Activated T-helper 1 cell treated with Interleukin-2 at 50 U/mL for 16 hours (primary cell): ENCODE measurements around the gene ATAD2B.
"Not testable (repeated sequence)": the region's sequence is repeated elsewhere in the genome, so short reads cannot be mapped to it uniquely, and the experiment has no call there.

Experiments used
- DNase-seq: peaks from one replicate; pipeline ENCODE4 v3.0.0-alpha.2; 2020; ENCODE audit warnings: low read depth

ATAD2B gene

DNA sequence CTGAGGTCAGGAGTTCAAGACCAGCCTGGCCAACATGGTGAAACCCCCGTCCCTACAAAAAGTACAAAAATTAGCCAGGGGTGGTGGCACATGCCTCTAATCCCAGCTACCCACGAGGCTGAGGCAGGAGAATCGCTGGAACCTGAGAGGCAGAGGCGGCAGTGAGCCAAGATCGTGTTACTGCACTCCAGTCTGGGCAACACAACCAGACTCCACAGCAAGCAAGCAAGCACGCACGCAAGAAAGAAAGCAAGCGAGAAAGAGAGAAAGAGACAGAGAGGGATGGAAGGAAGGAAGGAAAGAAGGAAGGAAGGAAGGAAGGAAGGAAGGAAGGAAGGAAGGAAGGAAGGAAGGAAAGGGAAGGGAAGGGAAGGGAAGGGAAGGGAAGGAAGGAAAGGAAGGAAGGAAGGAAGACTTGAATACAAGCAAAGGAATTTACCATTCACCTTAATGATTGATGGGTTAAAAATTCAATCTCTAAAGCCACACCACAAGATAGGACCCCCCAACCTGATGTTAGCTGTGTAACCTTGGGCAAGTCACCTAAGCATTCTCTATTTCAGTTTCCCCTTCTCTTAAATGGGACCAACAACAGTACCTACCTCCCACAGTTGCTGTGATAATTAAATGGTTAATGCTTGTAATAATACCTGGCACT, 181.7 kb downstream of the ATAD2B start:
- no peak for DNase-seq

DNA sequence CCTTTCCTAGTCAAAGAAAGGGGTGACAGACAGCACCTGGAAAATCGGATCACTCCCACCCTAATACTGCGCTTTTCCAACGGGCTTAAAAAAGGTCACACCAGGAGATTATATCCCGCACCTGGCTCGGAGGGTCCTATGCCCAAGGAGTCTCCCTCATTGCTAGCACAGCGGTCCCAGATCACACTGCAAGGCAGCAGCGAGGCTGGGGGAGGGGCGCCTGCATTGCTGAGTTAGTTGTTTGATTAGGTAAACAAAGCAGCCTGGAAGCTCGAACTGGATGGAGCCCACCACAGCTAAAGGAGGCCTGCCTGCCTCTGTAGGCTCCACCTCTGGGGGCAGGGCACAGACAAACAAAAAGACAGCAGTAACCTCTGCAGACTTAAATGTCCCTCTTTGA, 190.1 kb downstream of the ATAD2B start:
- not testable (repeated sequence) for DNase-seq

DNA sequence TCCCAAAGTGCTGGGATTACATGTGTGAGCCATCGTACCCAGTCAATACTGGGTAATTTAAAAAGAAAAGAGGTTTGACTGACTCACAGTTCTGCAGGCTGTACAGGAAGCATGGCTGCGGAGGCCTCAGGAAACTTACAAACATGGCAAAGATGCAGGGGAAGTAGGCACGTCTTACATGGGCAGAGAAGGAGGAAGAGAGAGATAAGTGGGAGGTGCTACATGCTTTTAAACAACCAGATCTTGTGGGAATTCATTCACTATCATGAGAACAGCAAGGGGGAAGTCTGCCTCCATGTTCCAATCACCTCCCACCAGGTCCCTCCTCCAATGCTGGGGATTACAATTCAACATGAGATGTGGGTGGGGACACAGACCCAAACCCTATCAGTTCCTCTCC, 192.5 kb downstream of the ATAD2B start:
- no peak for DNase-seq

DNA sequence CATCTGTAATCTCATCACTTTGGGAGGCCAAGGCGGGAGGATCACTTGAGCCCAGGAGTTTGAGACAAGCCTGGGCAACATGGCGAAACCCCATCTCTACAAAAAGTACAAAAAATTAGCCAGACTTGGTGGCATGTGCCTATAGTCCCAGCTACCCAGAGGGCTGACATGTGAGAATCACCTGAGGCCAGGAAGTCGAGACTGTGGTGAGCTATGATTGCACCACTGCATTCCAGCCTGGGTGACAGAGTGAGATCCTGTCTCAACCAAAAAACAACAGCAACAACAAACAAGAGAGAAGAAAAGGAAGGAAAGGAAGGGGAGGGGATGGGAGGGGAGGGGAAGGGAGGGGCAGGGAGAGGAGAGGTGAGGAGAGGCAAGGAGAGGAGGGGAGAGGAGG, 203.9 kb downstream of the ATAD2B start:
- DNase-seq: not testable (repeated sequence)

DNA sequence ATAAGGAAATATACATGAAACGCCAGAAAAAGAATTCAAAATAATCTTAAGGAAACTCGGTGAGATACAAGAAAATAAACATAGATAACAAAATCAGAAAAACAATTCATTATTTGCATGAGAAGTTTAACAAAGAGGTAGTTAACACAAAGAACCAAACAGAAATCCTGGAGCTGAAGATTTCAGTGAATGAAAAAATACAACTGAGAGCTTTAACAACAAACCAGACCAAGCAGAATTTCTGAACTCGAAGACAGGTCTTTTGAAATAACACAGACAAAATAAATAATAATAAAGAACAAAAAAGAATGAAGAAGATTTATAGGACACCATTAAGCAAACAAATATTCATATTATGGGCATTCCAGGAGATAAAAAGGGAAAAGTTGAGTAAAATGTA, 204.7 kb downstream of the ATAD2B start:
- DNase-seq: no peak

DNA sequence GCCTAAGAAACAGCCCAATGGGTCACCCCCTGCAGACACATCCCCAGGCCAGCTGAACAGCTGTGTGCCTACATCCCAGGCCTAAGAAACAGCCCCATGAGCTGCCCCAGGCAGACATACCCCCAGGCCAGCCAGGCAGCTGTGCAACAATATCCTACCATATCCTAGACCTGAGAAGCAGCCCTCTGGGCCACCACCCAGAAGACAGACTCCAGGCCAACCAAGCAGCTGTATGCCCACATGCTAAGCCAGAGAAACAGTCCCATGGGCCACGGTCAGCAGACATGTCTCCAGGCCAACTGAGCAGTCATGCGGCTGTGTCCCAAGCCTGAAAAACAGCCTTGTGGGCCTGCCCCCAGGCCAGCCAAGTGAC, 205.5 kb downstream of the ATAD2B start:
- DNase-seq: no peak

DNA sequence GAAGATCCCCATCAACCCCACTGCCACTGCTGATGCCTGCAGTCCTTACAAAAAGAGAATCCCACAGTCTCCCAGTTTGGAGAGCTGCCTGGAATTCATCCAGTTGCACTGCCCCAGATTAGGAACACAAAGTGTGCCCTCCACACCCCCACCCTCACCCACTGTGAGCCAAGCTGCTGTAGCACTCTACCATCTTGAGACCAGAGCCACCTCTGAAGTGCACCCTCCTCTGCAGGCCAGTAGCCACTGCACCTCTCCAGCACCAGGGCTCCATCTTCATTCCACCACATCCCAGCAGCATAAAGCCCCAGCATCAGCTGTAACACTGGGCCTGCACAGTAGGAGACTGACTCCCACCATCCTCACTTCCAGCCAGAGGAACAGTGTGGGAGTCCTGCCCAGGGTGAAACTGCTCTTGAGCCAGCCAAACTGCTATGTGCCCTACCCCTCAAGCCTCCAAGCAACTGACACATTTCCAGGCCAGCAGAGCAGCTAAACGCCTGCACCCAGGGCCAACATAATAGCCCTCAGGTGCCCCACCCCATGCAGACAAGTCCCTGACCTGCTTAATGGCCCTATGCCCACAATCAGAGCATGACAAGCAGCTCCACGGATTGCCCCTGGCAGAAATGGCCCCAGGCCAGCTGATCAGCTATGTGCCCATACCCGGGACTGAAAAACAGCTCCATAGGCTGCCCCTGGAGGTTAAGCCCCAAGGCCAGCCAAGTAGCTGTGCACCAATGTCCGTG, 206.0 kb downstream of the ATAD2B start:
- no peak for DNase-seq

DNA sequence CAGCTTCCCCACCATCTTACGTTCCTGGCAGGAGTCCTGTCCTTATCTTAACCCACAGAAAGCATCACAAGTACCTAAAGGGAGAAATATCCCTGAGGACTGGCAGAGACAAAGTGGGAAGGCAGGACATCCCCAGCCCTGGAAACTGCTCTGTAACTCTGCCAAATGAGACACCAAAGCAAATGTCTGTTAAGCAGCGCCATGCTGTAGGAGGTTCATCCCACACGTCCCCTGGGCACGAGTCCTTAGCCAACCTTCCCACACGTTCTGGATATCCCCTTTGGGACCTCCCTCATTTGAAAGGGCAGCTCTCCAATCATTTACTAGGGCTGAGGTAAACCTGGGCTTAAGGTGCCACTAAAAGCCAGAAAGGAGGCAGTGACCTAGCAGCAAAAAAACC, 207.2 kb downstream of the ATAD2B start:
- DNase-seq: no peak

DNA sequence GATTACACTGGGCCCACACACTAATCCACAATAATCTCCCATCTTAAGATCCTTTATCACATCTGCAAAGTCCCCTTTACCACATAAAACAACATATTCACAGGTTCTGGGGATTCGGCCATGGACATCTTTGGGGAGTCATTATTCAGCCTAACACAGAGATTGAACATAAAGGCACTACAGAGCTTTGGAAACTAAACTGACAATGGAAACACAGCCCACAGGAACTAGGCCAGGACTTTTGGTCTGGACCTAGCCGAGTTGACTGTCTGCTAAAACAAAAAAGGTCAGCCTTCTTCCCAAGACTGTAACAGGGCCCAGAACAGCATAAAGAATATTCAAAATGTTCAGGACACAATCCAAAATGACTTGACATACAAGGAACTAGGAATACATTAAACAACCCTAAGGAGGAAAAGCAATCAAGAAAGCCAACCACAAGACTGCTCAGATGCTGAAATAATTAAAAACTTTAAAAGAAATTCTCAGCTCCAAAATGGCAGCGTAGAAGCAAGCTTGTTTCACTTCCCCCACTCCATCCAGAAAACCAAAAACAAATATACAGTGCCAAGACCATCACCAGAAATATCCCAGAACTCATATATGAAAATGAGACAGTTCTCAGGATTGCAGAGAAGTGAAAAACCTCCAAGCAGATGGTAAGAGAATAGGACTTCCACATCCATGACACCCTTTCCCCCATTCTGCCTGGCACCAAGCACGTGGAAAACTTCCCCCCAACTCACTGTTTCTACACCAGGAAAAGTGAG, 207.8 kb downstream of the ATAD2B start:
- no peak for DNase-seq

DNA sequence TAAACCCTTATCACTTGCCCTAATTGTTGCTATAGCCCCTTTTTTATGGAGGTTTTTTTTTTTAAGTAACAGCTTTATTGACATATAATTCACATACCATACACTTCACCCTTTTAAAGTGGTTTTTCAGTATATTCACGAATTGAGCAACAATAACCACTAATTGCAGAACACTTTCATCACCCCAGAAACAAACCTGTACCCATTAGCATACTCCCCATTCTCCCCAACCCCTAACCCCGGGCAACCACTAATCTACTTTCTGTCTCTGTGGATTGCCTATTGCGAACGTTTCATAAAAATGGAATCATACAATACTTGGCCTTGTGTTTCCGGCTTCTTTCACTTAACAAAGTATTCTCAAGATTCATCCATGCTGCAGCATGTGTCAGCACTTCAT, 213.6 kb downstream of the ATAD2B start:
- no peak for DNase-seq

DNA sequence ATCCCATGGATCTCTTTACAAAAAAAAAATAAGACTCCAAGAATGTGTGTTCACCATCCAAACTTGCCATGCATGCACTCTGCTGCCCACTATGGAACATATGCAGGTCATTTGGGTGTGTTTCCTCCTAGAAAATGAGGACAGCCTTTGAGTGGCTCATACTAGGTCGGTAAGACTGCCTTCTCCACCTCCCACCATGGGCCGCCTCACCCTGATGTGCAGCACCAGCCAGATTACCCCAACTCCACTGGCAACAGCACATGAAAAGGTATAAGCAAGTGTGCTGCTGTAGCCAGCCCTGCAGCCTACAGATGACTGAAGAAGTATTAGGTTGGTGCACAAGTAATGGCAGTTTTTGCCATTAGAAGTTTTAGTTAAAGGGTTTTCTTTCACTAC, 214.2 kb downstream of the ATAD2B start:
- no peak for DNase-seq

DNA sequence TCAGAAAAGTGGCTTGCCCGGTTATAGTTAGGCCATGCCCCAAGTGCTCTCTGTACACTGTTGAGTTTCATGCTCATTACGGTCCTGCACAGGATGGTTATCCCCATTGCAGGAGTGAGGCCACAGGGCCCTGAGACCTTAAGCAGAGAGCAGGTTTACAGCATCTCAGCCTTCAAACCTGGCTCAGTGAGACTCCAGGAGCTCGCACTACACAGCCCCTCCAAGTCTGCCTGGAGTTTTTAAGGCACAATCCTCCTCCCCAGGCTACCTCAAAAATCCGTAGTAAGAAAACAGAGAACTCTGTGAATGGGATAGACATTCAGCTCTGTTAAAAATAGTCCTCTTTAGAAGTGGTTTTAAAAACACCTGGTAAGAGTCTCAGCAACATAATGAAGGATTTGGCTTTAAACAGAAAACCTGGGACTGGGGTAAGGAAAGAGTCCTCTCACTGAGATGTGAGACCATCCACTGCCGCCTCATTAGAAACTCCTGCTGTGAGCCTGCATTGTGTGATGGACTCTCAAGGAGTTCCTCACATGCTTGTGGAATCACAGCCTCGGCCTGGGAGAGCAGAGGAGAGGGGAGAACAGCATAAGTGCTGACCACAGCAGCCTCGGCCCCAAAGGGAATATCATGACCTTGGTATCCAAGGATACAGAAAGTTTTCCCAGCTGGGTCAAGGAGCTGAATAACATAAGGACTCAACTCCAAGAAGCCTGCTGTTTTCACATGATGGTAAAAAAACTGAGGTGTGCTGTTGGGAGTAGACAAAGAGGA, 214.8 kb downstream of the ATAD2B start:
- DNase-seq: no peak

DNA sequence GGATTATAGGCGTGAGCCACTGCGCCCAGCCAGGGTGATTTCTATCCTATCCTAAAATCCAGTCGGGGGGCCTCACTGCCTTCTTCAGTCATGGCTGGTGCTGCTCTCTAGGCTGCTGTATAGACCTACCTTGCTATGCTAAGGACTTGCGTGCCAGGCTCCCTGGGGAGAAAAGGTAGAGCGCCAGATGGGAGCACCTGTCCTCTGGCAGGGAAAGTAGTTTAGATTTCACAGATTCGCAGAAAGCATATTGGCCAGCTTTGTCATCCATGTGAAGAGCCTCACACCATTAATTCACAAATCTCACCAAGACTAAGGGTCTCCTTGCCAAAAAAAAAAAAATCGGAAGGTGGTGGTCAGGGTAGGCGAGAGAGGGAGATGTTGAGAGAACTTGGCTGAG, 217.6 kb downstream of the ATAD2B start:
- DNase-seq: no peak

DNA sequence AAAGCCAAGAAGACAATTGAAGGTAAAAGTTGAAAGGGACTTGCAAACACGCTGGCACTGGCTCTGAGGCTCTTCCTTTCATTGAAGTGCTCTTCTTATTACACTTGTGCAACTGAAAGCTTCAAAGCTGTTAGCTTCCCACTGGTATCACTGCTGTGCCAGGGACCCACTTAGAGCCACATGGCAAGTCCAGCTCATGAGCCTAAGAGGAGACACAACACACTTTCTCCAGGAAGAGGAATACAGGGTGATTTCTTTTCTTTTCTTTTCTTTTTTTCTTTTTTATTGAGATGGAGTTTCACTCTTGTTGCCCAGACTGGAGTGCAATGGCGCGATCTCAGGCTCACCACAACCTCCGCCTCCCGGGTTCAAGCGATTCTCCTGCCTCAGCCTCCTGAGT, 218.2 kb downstream of the ATAD2B start:
- DNase-seq: no peak

DNA sequence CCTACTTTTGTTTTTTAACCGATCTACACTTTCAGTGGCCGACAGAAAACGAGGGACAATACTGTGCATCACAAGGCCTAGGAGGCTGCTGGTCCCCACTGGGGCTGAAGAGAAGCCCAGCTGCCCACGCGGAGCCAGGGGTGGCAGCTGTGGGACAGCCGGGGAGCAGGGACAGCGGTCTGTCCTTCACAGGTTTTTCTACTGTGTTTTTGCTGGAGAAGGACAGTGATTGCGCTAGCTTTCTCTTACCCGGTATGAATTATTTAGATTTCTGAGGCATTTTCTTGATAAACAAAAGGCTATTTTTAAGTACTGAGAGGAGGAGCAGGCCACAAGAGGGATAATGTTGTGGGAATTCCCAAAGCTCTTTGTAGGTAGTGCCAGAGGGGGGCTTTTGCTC, 219.8 kb downstream of the ATAD2B start:
- DNase-seq: no peak

DNA sequence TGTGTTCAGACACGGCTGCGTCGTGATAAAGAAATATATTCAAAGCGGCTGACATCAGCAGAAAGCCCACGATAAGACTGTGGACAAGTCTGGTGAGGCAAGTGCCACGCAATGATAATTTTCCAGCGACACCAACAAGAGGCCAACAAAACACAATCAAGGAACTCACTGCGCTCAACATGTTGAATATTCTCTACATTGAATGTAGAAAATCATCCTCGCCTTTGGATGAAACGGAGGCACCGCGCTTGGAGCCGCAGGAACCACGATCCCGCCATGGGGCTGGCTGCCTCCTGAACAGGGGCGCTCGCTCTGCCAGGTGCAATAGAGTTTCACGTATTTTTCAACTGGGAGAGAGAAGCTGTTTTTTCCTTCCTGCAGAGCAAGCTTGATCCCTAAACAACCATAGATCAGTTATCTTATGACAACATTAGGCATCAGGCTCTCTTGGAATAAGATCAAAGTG, 220.3 kb downstream of the ATAD2B start:
- no peak for DNase-seq

DNA sequence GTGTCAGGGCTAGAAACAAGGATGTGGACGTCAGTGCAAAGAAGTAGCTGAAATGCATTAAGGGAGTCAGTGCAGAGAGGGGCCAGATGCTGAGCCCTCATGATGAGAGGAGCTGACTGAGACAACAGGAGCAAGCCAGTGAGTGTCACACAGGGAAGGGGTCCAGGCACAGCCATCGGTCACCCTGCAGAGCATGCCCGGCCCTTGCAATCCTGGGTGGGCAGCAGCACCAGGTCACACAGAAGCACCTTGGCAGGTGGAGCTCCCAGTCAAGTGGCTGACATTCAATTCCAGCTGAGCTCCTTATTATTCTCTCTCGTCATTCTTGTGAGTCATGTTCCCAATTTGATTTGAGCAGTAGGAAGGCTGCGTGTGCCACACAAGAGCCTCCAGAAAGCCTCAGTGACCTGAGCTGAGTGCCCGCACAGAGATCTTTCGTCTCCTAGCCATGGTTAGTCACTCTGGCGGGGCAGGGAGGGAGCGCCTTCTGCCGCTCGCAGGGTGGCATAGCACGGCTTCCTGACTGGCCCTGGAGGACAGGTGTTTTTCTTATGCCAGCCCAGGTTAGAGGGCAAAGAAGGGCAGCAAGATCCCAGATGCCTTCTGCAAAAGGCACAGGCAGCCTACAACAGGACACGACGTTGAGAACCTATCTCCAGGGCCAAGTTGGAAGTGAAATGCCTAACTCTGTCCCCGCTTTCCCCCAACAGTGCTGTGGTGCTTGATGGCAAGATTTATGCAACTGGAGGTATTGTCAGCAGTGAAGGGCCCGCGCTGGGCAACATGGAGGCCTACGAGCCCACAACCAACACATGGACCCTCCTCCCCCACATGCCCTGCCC, 220.9 kb downstream of the ATAD2B start:
- DNase-seq: no peak

DNA sequence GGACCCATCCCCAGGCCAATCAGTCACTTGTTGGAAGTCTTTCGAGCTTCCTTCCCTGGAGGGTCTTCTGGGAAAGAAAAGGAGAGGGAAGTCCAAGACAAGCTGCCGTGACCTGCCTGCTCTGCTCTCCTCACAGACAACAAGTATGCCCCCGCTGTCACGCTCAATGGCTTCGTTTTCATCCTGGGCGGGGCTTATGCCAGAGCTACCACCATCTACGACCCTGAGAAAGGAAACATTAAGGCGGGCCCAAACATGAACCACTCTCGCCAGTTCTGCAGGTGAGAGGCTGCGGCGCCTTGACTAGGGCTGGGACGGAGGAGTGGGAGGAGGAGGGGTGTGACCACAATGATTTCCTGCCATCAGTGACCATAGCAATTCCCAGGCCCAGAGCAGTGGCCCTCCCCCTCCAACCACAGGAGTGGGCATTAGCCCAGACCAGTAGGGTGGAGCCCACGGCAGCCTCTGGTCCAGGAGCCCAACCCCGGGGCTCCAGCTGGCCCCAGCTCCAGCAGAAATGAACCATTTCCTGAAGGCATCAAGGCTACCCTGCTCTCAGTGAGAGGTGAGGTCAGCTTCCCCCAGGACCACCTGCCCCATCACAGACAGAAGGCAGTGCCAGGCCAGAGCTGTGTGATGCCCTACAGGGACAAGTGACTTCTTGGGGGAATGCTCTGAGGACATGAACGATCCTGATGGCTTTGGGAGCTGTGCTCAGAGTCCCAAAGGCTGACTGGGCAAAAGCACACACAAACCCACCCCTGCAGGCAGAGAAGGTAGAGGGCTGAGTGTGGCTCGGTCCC, 223.1 kb downstream of the ATAD2B start:
- no peak for DNase-seq

DNA sequence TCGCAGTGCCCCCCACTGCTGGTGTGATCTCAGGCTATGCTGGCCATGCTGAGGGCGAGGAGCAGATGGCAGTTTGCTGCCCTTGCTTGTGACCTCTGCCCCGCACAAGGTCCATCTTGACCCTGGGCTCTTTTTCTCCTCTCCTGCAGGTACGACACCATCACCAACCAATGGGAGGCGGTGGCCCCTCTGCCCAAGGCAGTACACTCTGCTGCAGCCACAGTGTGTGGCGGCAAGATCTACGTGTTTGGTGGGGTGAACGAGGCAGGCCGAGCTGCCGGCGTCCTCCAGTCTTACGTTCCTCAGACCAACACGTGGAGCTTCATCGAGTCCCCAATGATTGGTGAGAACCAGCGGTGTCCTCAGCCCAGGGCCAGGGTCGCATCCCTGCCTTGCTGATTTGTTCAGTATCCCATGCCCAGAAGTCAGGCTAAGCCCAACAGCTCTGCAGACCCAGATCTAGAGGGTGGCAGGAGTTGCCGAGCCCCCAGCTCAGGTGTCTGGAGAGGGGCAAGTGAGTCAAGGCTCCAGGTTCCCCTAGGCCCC, 223.8 kb downstream of the ATAD2B start:
- DNase-seq: no peak

DNA sequence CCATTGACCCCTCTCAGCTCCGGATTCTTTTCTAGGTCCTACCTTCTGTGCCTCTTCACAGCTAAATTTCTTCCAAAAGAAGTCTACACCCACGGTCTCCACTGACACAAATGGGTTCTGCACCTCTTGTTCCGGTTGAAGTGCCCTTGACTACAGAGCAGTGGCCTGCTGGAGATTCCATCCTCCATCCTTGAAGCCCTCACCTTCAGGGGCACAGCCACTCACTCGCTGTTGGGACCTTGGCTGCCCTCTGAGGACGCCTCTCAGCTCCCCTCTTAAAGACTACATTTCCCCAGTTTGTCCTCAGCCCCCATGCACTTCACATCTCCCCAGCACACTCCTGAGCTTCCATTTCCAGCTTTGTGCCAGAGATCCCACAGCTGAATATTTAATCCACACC, 226.3 kb downstream of the ATAD2B start:
- DNase-seq: no peak
